Breast epithelium (tissue), 4 donors: ENCODE results near the gene EPO. TPM values are rescaled to one million over a fixed set of nuclear protein-coding genes. Genes with fewer than 3 reads are reported as not detected.

Experiments
- DNase-seq, 2 donors: peaks; one replicate each; pipeline ENCODE4 v3.0.0-alpha.2; 2019; ENCODE audit warnings: low spot score in 2 of 2
- H3K27ac ChIP-seq, 2 donors: fragments of 200-600 bp; sonication (generic) in 1 of 2; one replicate each; pipeline ENCODE4 v1.5.1; 2016 to 2019; ENCODE audit warnings: mild to moderate bottlenecking in 1 of 2
- H3K27me3 ChIP-seq, 2 donors: fragments of 200-600 bp; sonication (generic) in 1 of 2; one replicate each; pipeline versions ENCODE4 v1.5.1 to v1.6.0; 2017 to 2019; ENCODE audit warnings: control low read depth in 1 of 2, mild to moderate bottlenecking in 1 of 2
- H3K36me3 ChIP-seq: fragments of 200-600 bp; one replicate; pipeline ENCODE4 v1.5.1; 2019
- H3K4me1 ChIP-seq, 2 donors: fragments of 200-600 bp; sonication (generic); one replicate each; pipeline ENCODE4 v1.5.1; 2016 to 2019; ENCODE audit warnings: control low read depth in 1 of 2
- H3K4me3 ChIP-seq, 3 donors: fragments of 200-600 bp; sonication (generic); 1 replicate in 2 of 3; 2 replicates in 1 of 3; pipeline ENCODE4 v1.5.1; 2016 to 2019; ENCODE audit warnings: mild to moderate bottlenecking in 3 of 3, moderate library complexity in 2 of 3
- H3K9me3 ChIP-seq, 2 donors: fragments of 200-600 bp; sonication (generic) in 1 of 2; one replicate each; pipeline ENCODE4 v1.5.1; 2016 to 2019; ENCODE audit warnings: control low read depth in 1 of 2
- CTCF ChIP-seq, 3 donors: fragments of 450-650 bp; IDR thresholded peaks; one replicate each; pipeline ENCODE4 v1.5.1; 2016 to 2017; ENCODE audit warnings: antibody characterized with exemption in 3 of 3, mild to moderate bottlenecking in 3 of 3, moderate library complexity in 3 of 3
- POLR2A ChIP-seq: fragments of 450-650 bp; IDR thresholded peaks from one replicate; pipeline ENCODE4 v1.6.1; 2016; ENCODE audit warnings: antibody characterized with exemption, mild to moderate bottlenecking, moderate library complexity
- POLR2AphosphoS5 ChIP-seq, 3 donors: sonication (generic); formaldehyde crosslinking; IDR thresholded peaks; one replicate each; pipeline ENCODE4 v1.6.1; 2017; ENCODE audit warnings: antibody characterized with exemption in 3 of 3
- intact Hi-C: fragments of 100-400 bp; cut with DNase I; formaldehyde crosslinking; loops from one replicate; pipeline ENCODE4 v1.15.1; 2023; ENCODE audit warnings: low total_unique reads
- total RNA-seq, 3 donors: library from RNA; depleted of rRNA; stranded (reverse); fragments of >200 nt; gene quantifications; one replicate each; pipeline ENCODE4 v1.1.0, GENCODE V29; 2016

Gene EPO
- total RNA-seq, 3 donors from 2014 or later = not detected

- TF ChIP-seq POLR2A (no peak), CTCF (IDR thresholded peaks at IDR 0.05) (no peak), POLR2AphosphoS5 (IDR thresholded peaks at IDR 0.05) (no peak)
- H3K36me3 ChIP-seq = no peaks in the 10 kb centered on the region
- peak overlapping the region; percentile 95 to 97 for H3K27ac ChIP-seq
- H3K4me1 ChIP-seq = no peaks in the 10 kb centered on the region
- H3K27me3 ChIP-seq = no peaks in the 10 kb centered on the region
- intact Hi-C loops = loop anchor here (10.0 kb wide), 1 partner anchor 70 kb away; the partner anchor contains the start of gene PCOLCE
- no peaks in the 10 kb centered on the region for H3K9me3 ChIP-seq
- no peak for DNase-seq
- H3K4me3 ChIP-seq = peak overlapping the region; percentile 97 to 100 (median 98)
Observed at GRCh38 chr7:100674411-100675104, 45.7 kb upstream of the EPO start.

- no peaks in the 10 kb centered on the region for H3K36me3 ChIP-seq
Observed at GRCh38 chr7:100675105-100675451, 45.2 kb upstream of the EPO start.

GRCh38 chr7:100675581-100676350, 44.5 kb upstream of the EPO start:
- H3K9me3 ChIP-seq = no peaks in the 10 kb centered on the region
- DNase-seq = peak; percentile 74 to 80
- H3K27ac ChIP-seq = peak overlapping the region; percentile 95 to 97
- H3K4me1 ChIP-seq = no peaks in the 10 kb centered on the region
- peak overlapping the region; percentile 97 to 100 (median 98) for H3K4me3 ChIP-seq
- no peak for TF ChIP-seq POLR2A
- peak; percentile 9 to 42 (median 22) for TF ChIP-seq POLR2AphosphoS5 (IDR thresholded peaks at IDR 0.05)
- peak in 1 of 3 donors; percentile 12 for TF ChIP-seq CTCF (IDR thresholded peaks at IDR 0.05)
- no peaks in the 10 kb centered on the region for H3K36me3 ChIP-seq
- no peaks in the 10 kb centered on the region for H3K27me3 ChIP-seq
- intact Hi-C loops = loop anchor here (10.0 kb wide), 1 partner anchor 71 kb away; the partner anchor contains the start of gene PCOLCE

More at GRCh38 chr7:100675105-100675451, 45.2 kb upstream of the EPO start:
- no peaks in the 10 kb centered on the region for H3K27me3 ChIP-seq
- DNase-seq = no peak
- peak overlapping the region; percentile 97 to 100 (median 98) for H3K4me3 ChIP-seq
- no peaks in the 10 kb centered on the region for H3K4me1 ChIP-seq
- no peaks in the 10 kb centered on the region for H3K9me3 ChIP-seq
- intact Hi-C loops = loop anchor here (10.0 kb wide), 1 partner anchor 70 kb away; the partner anchor contains the start of gene PCOLCE
- TF ChIP-seq POLR2A = no peak
- no peak for TF ChIP-seq CTCF (IDR thresholded peaks at IDR 0.05)
- TF ChIP-seq POLR2AphosphoS5 (IDR thresholded peaks at IDR 0.05) = no peak
- H3K27ac ChIP-seq = peak overlapping the region; percentile 95 to 97

- intact Hi-C loops = loop anchor here (10.0 kb wide), 1 partner anchor 72 kb away; the partner anchor contains the start of gene PCOLCE
Observed at GRCh38 chr7:100676501-100677306, 43.6 kb upstream of the EPO start.

More at GRCh38 chr7:100676501-100677306, 43.6 kb upstream of the EPO start:
- Histone ChIP-seq H3K4me1 (no peaks in the 10 kb centered on the region), H3K36me3 (peaks cover 3% of the 10 kb centered on the region), H3K27ac (peak overlapping the region; percentile 95 to 97), H3K4me3 (peak overlapping the region; percentile 97 to 100 (median 98)), H3K27me3 (no peaks in the 10 kb centered on the region), H3K9me3 (no peaks in the 10 kb centered on the region)
- no peak for DNase-seq
- TF ChIP-seq POLR2AphosphoS5 (IDR thresholded peaks at IDR 0.05) (no peak), CTCF (IDR thresholded peaks at IDR 0.05) (no peak), POLR2A (no peak)
